GM21423 (cell line): Measurements from ENCODE around the gene KRTAP4-1.
"Not testable (repeated sequence)": the region's sequence is repeated elsewhere in the genome, so short reads cannot be mapped to it uniquely, and the experiment has no call there.

ENCODE experiments used
- ATAC-seq: cut with Tn5 transposase; IDR thresholded peaks from one replicate; pipeline ENCODE4 v1.9.1; 2021; ENCODE audit warnings: mild to moderate bottlenecking, moderate library complexity; ENCODE audit not compliant: unreplicated experiment

KRTAP4-1 gene

DNA sequence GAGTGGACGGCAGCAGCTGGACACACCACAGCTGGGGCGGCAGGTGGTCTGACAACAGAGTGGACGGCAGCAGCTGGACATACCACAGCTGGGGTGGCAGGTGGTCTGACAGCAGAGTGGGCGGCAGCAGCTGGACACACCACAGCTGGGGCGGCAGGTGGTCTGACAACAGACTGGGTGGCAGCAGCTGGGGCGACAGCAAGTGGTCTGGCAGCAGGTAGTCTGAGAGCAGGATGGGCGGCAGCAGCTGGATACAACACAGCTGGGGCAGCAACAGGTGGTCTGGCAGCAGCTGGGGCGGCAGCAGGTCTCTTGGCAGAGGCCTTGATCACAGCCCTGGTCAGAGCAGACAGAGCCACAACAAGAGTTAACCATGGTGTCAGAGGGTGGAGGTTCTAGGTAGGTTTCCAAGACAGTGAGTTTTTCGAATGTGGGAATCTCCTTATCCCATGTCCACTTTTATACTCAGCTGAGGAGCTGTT, at the start of gene KRTAP4-1:
Gene KRTAP4-1, minus strand, starts transcription at position 432 of the 482 bp plus-strand sequence. Its CDS starts 57 bp downstream, at position 375.
- no peak for ATAC-seq

DNA sequence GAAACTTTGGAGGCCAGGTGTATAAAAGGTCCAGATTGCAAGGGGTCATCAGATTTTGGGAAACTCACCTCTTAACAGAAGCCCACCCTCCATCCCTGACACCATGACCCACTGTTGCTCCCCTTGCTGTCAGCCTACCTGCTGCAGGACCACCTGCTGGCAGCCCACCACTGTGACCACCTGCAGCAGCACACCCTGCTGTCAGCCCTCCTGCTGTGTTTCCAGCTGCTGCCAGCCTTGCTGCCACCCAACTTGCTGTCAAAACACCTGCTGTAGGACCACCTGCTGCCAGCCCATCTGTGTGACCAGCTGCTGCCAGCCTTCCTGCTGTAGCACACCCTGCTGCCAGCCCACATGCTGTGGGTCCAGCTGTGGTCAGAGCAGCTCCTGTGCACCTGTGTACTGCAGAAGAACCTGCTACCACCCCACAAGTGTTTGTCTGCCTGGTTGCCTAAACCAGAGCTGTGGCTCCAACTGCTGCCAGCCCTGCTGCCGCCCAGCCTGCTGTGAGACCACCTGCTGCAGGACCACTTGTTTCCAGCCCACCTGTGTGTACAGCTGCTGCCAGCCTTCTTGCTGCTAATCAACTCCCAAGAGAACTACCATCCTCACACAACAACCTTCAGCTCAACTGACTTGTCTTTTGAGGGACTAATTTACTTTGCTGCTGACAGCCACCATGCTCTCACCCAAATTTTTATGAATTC, 47.8 kb upstream of the KRTAP4-1 start, which contains the start of gene KRTAP9-3:
Gene KRTAP9-3, plus strand, starts transcription at position 51 of the 707 bp plus-strand sequence. Its CDS starts 53 bp downstream, at position 104.
- not testable (repeated sequence) for ATAC-seq

DNA sequence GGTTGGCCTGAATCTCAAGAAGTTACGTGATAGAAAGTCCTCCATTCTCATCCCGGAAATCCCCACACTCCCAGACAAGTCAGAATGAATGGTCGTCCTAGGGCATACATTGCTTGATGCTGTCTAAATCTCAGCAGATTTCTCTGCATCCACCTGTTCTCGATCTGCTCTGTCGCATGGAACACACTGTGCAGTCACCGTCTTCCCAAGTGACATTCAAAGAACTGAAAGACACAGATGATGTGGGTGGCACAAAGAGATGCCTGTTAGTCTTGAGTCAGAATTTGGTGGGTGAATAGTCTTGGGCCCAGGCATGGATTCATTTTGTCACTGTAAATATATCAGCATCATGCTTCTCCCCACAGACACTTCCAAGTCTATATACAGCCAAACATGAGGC, 47.0 kb upstream of the KRTAP4-1 start:
- ATAC-seq, result no peak

DNA sequence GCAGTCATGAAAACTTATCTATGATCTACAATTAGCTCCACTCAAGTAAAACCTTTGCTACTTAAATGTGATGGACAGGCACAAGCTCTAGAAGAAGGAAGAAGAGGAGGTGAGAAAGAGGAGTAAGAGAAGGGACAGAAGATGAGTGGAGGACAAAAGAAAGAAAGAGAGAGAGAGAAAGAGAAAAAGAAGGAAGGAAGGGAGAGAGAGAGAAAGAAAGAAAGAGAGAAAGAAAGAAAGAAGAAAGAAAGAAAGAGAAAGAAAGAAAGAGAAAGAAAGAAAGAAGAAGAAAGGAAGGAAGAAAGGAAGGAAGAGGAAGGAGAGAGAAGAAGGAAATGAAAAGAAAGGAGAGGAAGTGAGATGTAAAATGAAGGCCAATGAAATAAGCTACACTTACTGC, 45.4 kb upstream of the KRTAP4-1 start:
- ATAC-seq, result no peak

DNA sequence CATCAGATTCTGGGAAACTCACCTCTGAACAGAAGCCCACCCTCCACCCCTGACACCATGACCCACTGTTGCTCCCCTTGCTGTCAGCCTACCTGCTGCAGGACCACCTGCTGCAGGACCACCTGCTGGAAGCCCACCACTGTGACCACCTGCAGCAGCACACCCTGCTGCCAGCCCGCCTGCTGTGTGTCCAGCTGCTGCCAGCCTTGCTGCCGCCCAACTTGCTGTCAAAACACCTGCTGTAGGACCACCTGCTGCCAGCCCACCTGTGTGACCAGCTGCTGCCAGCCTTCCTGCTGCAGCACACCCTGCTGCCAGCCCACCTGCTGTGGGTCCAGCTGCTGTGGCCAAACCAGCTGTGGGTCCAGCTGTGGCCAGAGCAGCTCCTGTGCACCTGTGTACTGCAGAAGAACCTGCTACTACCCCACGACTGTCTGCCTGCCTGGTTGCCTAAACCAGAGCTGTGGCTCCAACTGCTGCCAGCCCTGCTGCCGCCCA, 41.9 kb upstream of the KRTAP4-1 start, which contains the start of gene KRTAP9-2:
Gene KRTAP9-2, plus strand, starts transcription at position 51 of the 498 bp plus-strand sequence. Its CDS starts 7 bp downstream, at position 58.
- not testable (repeated sequence) for ATAC-seq

DNA sequence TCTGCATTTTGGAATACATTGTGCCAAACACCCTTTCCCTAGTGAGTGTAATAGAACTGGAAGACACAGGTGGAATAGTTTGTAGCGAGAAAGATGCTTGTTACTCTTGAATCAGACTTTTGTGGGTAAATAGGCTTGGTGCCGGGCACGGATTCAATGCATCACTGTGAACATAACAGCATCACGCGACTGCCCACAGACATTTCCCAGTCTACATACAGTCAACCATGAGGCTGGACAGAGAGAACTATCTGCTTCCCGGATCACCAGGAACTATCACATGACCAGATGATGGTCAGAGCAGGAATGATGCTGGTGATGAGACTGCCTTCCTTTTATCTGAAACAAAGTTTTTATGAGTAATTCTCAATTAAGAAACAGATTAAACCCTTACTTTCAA, 41.3 kb upstream of the KRTAP4-1 start:
- no peak for ATAC-seq

DNA sequence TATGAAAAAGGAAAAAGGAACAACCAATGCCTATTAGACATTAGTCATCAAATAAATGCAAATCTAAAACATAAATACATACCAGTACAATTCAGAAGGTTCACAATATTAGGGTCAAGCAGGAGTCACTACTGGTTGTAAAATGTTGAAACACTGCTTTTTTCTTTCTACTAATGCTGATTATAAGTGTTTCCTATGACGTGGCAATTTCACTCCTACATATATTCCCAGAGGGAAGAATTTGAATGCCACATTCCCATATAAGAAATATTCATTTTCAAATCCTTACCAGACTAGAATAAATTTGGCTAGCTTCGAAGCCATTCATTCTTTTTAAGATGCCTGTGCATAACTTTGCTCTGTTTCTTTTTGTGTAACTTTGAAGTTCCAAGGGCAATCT, 39.1 kb upstream of the KRTAP4-1 start:
- no peak for ATAC-seq

DNA sequence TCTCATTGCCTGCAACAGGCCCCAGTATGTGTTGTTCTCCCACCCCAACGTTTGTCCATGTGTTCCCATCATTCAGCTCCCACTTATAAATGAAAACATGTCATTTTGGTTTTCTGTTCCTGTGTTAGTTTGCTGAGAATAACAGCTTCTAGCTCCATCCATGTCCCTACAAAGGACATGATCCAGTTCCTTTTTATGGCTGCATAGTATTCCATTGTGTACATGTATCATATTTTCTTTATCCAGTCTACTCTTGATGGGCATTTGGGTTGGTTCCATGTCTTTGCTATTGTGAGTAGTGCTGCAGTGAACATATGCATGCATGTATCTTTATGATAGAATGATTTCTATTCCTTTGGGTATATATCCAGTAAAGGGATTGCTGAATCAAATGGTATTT, 31.0 kb upstream of the KRTAP4-1 start:
- ATAC-seq, result no peak

DNA sequence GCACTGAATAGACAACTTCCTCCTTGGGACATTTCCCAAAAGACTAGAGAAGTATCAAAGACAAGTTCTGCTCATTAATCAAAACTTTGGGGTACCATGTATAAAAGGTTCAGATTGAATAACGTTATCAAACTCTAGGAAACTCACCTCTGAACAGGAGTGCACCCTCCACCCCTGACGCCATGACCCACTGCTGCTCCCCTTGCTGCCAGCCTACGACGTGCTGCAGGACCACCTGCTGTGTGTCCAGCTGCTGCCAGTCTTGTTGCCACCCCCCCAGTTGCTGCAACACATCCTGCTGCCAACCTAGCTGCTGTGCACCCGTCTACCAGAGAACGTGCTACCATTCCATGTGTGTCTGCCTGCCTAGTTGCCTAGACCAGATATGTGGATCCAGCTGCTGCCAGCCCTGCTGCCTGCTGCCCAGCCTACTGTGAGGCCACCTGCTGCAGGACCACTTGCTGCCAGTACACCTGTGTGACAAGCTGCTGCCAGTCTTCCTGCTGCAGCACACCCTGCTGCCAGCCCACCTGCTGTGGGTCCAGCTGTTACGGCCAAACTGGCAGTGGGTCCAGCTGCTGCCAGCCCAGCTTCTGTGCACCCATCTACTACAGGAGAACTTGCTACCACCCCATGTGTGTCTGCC, 27.9 kb upstream of the KRTAP4-1 start:
- no peak for ATAC-seq

DNA sequence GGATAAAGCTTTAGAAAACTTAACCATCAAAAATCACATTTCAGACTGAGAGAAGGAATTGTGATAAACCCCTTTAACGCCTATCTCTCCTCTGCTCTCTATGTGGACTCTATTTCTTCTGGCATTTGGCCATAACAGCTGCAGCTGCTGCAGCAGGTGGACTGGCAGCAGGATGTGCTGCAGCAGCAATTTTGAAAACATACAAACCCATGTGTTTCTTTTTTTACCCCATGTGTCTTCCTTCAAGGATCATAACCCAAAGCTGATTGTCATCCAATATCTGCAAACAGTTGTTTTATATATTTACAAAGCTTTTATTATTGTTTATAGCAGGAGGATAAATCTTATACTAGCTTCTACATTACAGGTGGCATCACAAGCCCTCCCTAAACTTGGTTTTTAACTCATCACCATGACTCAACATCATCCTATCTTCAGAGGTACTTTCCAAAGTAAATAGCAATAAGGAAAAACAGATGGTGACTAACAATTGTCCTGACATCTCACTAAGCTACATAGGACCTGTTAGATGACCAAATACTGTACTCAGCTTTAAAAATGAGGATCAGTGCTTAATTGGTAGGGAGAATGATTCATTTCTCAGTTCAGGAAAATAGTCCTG, 27.2 kb upstream of the KRTAP4-1 start:
- no peak for ATAC-seq

DNA sequence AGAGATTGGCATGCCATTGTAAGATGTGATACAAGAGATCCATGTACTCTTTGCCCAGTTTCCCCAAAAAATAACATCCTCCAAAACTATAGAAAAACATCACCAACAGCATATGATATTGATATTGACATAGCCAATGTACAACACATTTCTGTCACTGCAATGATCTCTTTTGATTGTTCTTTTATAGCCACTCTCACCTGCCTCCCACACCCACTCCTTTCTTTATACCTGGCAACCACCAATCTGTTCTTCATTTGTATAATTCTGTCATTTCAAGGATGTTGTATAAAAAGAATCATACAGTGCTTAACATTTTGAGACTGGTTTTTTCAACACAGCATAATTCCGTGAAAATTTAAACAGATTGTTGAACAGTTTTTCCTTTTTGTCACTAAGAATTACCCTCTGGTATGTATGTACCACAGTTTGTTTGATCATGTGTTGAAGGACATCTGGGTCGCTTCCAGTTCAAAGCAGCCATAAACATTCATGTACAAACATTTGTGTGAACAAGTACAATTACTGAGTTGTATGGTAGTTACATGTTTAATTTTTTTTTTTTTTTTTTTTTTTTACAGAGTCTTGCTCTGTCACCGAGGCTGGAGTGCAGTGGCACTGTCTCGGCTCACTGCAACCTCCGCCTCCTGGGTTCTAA, 14.8 kb upstream of the KRTAP4-1 start:
- no peak for ATAC-seq

DNA sequence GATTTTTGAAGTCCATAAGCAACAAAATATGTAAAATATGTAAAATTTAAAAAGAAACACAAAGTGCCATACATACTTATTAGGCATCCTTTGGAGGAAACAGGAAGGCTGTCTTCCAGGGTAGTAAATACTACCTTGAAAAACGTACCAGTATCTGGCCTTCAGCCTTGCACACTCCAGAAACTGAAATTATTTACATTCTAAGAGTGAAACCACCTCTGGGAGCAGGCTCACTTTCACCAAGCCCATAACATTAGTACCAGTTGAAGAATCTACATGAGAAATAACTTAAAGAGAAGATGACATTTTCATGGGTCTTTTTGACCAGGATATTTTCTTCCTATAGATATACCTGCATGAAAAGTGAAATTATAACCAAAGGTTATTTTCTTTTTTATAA, 11.4 kb upstream of the KRTAP4-1 start:
- no peak for ATAC-seq

DNA sequence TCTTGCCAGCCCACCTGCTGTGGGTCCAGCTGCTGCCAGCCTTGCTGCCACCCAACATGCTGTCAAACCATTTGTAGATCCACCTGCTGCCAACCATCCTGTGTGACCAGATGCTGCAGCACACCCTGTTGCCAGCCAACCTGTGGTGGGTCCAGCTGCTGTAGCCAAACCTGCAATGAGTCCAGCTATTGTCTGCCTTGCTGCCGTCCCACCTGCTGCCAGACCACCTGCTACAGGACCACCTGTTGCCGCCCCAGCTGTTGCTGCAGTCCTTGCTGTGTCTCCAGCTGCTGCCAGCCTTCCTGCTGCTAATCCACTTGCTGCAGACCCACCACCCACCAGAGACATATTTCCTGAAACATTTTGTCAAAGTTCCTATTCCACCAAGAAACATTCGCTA, 5.6 kb upstream of the KRTAP4-1 start:
- no peak for ATAC-seq

DNA sequence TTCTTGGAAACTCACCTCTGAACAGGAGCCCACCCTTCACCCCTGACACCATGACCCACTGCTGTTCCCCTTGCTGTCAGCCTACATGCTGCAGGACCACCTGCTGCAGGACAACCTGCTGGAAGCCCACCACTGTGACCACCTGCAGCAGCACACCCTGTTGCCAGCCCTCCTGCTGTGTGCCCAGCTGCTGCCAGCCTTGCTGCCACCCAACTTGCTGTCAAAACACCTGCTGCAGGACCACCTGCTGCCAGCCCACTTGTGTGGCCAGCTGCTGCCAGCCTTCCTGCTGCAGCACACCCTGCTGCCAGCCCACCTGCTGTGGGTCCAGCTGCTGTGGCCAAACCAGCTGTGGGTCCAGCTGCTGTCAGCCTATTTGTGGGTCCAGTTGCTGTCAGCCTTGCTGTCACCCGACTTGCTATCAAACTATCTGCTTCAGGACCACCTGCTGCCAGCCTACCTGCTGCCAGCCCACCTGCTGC, 5.2 kb upstream of the KRTAP4-1 start, which contains the start of gene KRTAP9-1:
Gene KRTAP9-1, plus strand, starts transcription at position 51 of the 482 bp plus-strand sequence. Its CDS starts 0 bp downstream, at position 51.
- ATAC-seq, result not testable (repeated sequence)

DNA sequence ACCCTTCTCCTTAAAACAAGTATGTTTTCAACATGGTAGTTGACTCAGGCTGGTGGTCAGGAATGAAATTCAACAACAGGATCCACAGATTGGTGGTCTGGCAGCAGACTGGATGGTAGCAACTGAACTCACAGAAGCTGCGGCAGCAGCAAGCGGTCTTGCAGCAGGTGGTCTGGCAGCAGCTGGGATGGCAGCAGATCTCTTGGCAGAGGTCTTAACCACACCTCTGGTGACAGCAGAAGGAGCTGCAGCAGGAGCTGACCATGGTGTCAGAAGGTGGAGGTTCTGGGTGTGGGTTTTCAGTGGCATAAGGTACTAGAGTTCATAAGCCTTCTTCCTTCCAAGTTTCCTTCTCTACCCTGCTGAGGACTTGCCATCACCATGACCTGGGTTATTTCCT, 2.2 kb upstream of the KRTAP4-1 start:
- ATAC-seq, result no peak

DNA sequence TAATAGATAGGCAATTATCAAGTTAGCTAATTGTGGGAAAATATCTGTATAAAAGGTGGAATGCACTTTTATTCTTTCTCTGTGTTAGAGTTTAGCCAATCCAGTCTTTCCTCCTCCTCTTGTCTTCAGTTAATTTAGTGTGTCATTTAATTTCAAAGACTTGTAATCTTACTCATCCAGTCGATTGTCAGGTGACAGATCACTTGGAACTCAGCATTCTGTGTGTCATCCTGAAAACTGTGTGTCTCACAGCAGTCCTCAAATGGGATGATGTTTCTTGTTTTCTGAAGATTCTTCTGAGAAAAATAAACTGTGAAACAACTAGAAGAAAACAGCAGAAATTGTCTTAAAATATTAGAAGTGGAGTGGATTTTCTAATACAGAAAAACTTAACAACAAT, 290 bp upstream of the KRTAP4-1 start:
- no peak for ATAC-seq

DNA sequence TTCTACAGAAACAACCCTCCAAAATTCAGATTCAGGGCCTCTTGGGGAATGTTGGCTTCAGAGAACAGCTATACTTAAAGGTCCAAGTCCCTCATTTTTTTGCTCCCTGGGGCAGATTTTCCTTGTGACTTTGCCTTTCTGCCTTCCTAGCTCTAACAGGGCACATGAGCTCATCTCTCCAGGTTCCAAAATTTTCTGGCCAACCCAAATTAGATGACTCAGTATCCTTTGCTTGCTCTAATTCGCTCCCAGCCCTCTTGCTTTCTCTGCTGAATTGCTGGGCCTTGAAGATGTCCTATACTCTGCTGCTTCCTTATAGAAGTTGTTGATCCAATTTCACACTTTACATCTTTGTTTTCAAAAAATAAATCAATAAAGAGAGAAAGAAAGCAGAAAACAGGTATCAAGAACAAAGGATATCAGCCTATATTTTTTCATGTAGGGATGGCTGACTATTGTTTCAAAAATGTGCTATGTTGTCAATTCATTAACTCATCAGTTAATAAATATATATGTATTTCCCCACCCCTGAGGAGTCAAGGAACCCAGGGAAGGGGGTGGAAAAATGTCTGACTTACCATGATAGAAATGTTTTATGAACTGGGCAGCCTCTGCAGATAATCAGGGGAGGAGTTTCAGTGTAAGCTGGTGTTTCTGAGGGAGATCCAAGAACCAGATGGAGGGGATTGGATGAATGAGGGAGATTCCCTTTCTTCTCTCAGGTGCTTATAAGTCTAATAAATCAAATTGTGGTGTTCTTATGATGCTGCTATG, 5.7 kb downstream of the KRTAP4-1 start:
- no peak for ATAC-seq

DNA sequence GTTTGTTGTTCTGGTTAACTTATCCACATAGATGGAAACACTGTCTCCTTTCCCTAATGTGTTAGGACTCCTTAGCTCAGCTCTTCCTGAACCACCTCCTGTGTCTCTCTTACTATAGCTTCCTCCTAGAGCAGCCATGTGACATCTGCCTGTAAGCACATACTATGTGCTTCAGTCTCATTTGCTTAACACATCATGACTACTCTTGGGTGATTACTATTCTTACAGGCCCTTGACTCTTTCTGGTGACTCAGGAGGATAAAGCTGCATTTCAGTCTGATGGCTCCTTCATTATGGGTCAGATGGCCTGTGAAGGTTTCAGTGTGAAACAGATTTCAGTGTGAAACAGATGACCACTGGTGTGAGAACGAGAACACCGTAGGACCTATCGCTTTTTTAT, 6.4 kb downstream of the KRTAP4-1 start:
- no peak for ATAC-seq

DNA sequence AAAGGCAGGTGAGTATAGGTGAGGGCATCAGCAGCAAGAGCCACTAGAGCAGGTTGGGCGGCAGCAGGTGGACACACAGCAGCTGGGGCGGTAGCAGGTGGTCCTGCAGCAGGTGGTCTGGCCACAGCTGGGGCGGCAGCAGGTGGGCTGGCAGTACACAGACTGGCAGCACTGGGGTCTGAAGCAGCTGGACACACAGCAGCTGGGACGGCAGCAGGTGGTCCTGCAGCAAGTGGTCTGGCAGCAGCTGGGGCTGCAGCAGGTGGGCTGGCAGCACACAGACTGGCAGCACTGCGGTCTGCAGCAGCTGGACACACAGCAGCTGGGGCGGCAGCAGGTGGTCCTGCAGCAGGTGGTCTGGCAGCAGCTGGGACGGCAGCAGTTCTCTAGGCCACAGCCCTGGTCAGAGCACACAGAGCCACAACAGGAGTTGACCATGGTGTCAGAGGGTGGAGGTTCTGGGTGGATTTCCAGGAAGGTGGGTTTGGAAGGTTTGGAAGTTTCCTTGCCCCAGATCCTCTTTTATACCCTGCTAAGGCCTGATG, 6.9 kb downstream of the KRTAP4-1 start, which contains the start of gene KRTAP4-2:
Gene KRTAP4-2, minus strand, starts transcription at position 495 of the 545 bp plus-strand sequence. Its CDS starts 57 bp downstream, at position 438.
- ATAC-seq, result no peak
